Activated B cell treated with CpG ODN at 0.5 μM for 24 hours (primary cell): ENCODE measurements around the gene CCDC171. TPM values are rescaled to one million over a fixed set of nuclear protein-coding genes. Genes with fewer than 3 reads are reported as not detected.

Source experiments
- ATAC-seq: fragments of 200-7000 bp; cut with Tn5 transposase; one replicate; pipeline ENCODE4 v1.10.0; 2021; ENCODE audit warnings: low read depth, mild to moderate bottlenecking, moderate library complexity
- CTCF ChIA-PET: fragments of 350-600 bp; sonication (Branson Sonifier 250); formaldehyde crosslinking; loops from one replicate; lab custom pipeline; 2021; ENCODE audit warnings: antibody characterized with exemption; lab: Charles Lee
- POLR2A ChIA-PET: fragments of 350-600 bp; sonication (Branson Sonifier 250); formaldehyde crosslinking; loops from one replicate; lab custom pipeline; 2021; ENCODE audit warnings: antibody characterized with exemption; lab: Charles Lee
- DNase-seq: peaks from one replicate; pipeline ENCODE4 v3.0.0; 2022
- H3K27ac Mint-ChIP-seq: one replicate; pipeline ENCODE4 v1.8.0; 2020; ENCODE audit warnings: mixed read lengths
- H3K27me3 Mint-ChIP-seq: one replicate; pipeline ENCODE4 v1.8.0; 2021; ENCODE audit warnings: mixed read lengths
- H3K36me3 Mint-ChIP-seq: one replicate; pipeline ENCODE4 v1.8.0; 2021; ENCODE audit warnings: low read depth, mixed read lengths
- H3K4me1 Mint-ChIP-seq: one replicate; pipeline ENCODE4 v1.8.0; 2021; ENCODE audit warnings: mixed read lengths
- H3K4me3 Mint-ChIP-seq: one replicate; pipeline ENCODE4 v1.8.0; 2020; ENCODE audit warnings: mild to moderate bottlenecking, mixed read lengths
- H3K9me3 Mint-ChIP-seq: one replicate; pipeline ENCODE4 v1.8.0; 2020; ENCODE audit warnings: mixed read lengths
- CTCF ChIP-seq: fragments of 200-600 bp; IDR thresholded peaks from one replicate; pipeline ENCODE4 v1.8.0; 2022; ENCODE audit warnings: antibody characterized with exemption, mild to moderate bottlenecking
- intact Hi-C: fragments of 100-400 bp; cut with micrococcal nuclease; formaldehyde crosslinking; loops from one replicate; pipeline ENCODE4 v1.15.1; 2024
- total RNA-seq: library from RNA; stranded (reverse); gene quantifications from 2 replicates; pipeline ENCODE4 v1.2.3, GENCODE V29; 2022

Gene CCDC171
- total RNA-seq, 1 donor from 2014 or later = 3.6 TPM

GRCh38 chr9:15612962-15613361, 60.1 kb downstream of the CCDC171 start:
- no peak overlapping the region for H3K27ac Mint-ChIP-seq
- TF ChIP-seq CTCF = no peak
- ChIA-PET POLR2A (interaction anchor here (0.6 kb wide), 1 partner anchor 314 kb away, joined by 6 read pairs; no protein-coding TSS in a partner anchor), CTCF (no interaction called here)
- H3K4me3 Mint-ChIP-seq = no peak overlapping the region
- intact Hi-C loops = no loop called here
- ATAC-seq (no peak), DNase-seq (no peak)
- no peaks in the 10 kb centered on the region for H3K27me3 Mint-ChIP-seq
- H3K9me3 Mint-ChIP-seq = no peaks in the 10 kb centered on the region
- no peaks in the 10 kb centered on the region for H3K36me3 Mint-ChIP-seq
- no peaks in the 10 kb centered on the region for H3K4me1 Mint-ChIP-seq

GRCh38 chr9:15617782-15618181, 64.9 kb downstream of the CCDC171 start:
- no peaks in the 10 kb centered on the region for H3K9me3 Mint-ChIP-seq
- H3K36me3 Mint-ChIP-seq = no peaks in the 10 kb centered on the region
- H3K27me3 Mint-ChIP-seq = no peaks in the 10 kb centered on the region
- H3K4me1 Mint-ChIP-seq = no peaks in the 10 kb centered on the region
- H3K27ac Mint-ChIP-seq = no peak overlapping the region
- DNase-seq = no peak
- POLR2A ChIA-PET = no interaction called here
- TF ChIP-seq CTCF = no peak
- CTCF ChIA-PET = no interaction called here
- intact Hi-C loops = no loop called here
- H3K4me3 Mint-ChIP-seq = no peak overlapping the region
- no peak for ATAC-seq

GRCh38 chr9:15618540-15619331, 65.9 kb downstream of the CCDC171 start:
- no peak for TF ChIP-seq CTCF
- CTCF ChIA-PET = no interaction called here
- DNase-seq = no peak
- Mint-ChIP-seq H3K4me1 (no peaks in the 10 kb centered on the region), H3K27ac (no peak overlapping the region), H3K36me3 (no peaks in the 10 kb centered on the region), H3K9me3 (no peaks in the 10 kb centered on the region), H3K27me3 (no peaks in the 10 kb centered on the region), H3K4me3 (no peak overlapping the region)
- intact Hi-C loops = no loop called here
- POLR2A ChIA-PET = no interaction called here
- no peak for ATAC-seq

- ChIA-PET CTCF (interaction anchor here (1.1 kb wide), 1 partner anchor 410 kb away, joined by 3 read pairs; no protein-coding TSS in a partner anchor), POLR2A (no interaction called here)
- Mint-ChIP-seq H3K36me3 (peaks cover 4% of the 10 kb centered on the region), H3K4me3 (no peak overlapping the region), H3K27me3 (no peaks in the 10 kb centered on the region), H3K27ac (no peak overlapping the region), H3K4me1 (no peaks in the 10 kb centered on the region), H3K9me3 (no peaks in the 10 kb centered on the region)
- ATAC-seq = no peak
- intact Hi-C loops = no loop called here
- no peak for TF ChIP-seq CTCF
- no peak for DNase-seq
These were observed 69.6 kb downstream of the CCDC171 start for GRCh38 chr9:15622318-15622971.

- DNase-seq (no peak), ATAC-seq (no peak)
- Mint-ChIP-seq H3K36me3 (no peaks in the 10 kb centered on the region), H3K27me3 (no peaks in the 10 kb centered on the region), H3K9me3 (no peaks in the 10 kb centered on the region), H3K27ac (no peak overlapping the region), H3K4me3 (no peak overlapping the region), H3K4me1 (no peaks in the 10 kb centered on the region)
- no peak for TF ChIP-seq CTCF
- ChIA-PET POLR2A (no interaction called here), CTCF (no interaction called here)
- intact Hi-C loops = no loop called here
These were observed 82.9 kb downstream of the CCDC171 start for GRCh38 chr9:15635752-15636151.
